Left lung (tissue), 10 donors: Measurements from ENCODE around the gene IL11. TPM values are rescaled to one million over a fixed set of nuclear protein-coding genes. Genes with fewer than 3 reads are reported as not detected.

Experiments used
- ATAC-seq: fragments of 200-7000 bp; cut with Tn5 transposase; one replicate; pipeline ENCODE4 v1.9.1; 2020; ENCODE audit warnings: moderate library complexity
- DNase-seq, 4 donors: peaks; one replicate each; pipeline ENCODE4 v3.0.0-alpha.2; 2013 to 2020
- H3K27ac ChIP-seq, 2 donors: fragments of 200-600 bp; sonication (generic) in 1 of 2; one replicate each; pipeline versions ENCODE4 v1.5.0 to v1.8.0; 2020 to 2021
- H3K27me3 ChIP-seq, 2 donors: fragments of 200-600 bp; sonication (generic) in 1 of 2; one replicate each; pipeline versions ENCODE4 v1.5.0 to v1.8.0; 2020 to 2021
- H3K36me3 ChIP-seq, 2 donors: fragments of 200-600 bp; sonication (generic) in 1 of 2; one replicate each; pipeline versions ENCODE4 v1.5.0 to v1.8.0; 2020 to 2021
- H3K4me1 ChIP-seq, 2 donors: fragments of 200-600 bp; one replicate each; pipeline ENCODE4 v1.8.0; 2021
- H3K4me3 ChIP-seq, 2 donors: fragments of 200-600 bp; sonication (generic) in 1 of 2; one replicate each; pipeline versions ENCODE4 v1.5.0 to v1.8.0; 2020 to 2021; ENCODE audit warnings: mild to moderate bottlenecking in 1 of 2
- H3K9me3 ChIP-seq, 2 donors: fragments of 200-600 bp; sonication (generic) in 1 of 2; one replicate each; pipeline versions ENCODE4 v1.5.0 to v1.8.0; 2020 to 2021
- CTCF ChIP-seq, 2 donors: fragments of 200-600 bp; sonication (generic) in 1 of 2; IDR thresholded peaks; one replicate each; pipeline versions ENCODE4 v1.5.0 to v1.8.0; 2021; ENCODE audit warnings: antibody characterized with exemption in 2 of 2
- intact Hi-C, 2 donors: fragments of 100-400 bp; cut with DNase I; formaldehyde crosslinking; loops; one replicate each; pipeline versions ENCODE4 v1.11.2 to v1.14.2; 2022
- polyA plus RNA-seq, 6 donors: library from polyadenylated mRNA; unstranded; fragments of 120-200 nt; gene quantifications; one replicate each; pipeline ENCODE4 v1.2.1, GENCODE V29; 2013; ENCODE audit not compliant: insufficient read length in 6 of 6
- total RNA-seq, 2 donors: library from RNA; stranded (reverse); fragmentation: NEBNext Ultra II Directional; extraction: Animal tissue kit (Norgen Biotek cat#: 25700); gene quantifications; one replicate each; pipeline ENCODE4 v1.2.1, GENCODE V29; 2021
- donor health status: DM: no; HTN: yes; CAD: no.
- donor health status: DM: no; HTN: no; CAD: no.

Gene IL11
- total and polyA plus RNA-seq, 8 donors: 0.10 to 0.90 (median 0.42) TPM

- Histone ChIP-seq H3K27ac (no peak overlapping the region), H3K4me1 (peaks cover 19 to 34% of the 10 kb centered on the region in 2 donors), H3K27me3 (peaks cover 0 to 5% of the 10 kb centered on the region in 2 donors), H3K9me3 (no peaks in the 10 kb centered on the region), H3K36me3 (peaks cover 0 to 12% of the 10 kb centered on the region in 2 donors), H3K4me3 (peak overlapping the region in 1 of 2 donors; percentile 91)
- DNase-seq: no peak
- intact Hi-C loops: loop anchor here in 1 of 2 donors (10.0 kb wide), 1 partner anchor 78 kb away; no protein-coding TSS in a partner anchor
- TF ChIP-seq CTCF (IDR thresholded peaks at IDR 0.05): no peak
- no peak for ATAC-seq
These were observed 12.3 kb upstream of the IL11 start for GRCh38 chr19:55382522-55383054.

DNA sequence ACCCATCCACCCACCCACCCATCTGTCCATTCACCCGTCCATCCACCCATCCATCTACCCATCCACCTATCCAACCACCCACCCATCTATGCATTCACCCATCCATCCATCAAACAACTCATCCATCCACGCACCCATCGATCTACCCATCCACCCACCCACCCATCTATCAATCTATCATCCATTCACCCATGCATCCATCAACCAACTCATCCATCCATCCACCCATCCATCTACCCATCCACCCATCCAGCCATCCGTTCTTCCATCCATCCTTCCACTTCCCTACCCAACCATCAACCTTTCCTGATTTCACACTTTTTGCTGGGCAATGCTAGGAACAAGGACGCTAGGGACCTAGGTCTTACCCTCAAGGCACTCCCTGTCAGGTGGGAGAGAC is 11.8 kb upstream of the IL11 start:
- no peak overlapping the region for H3K27ac ChIP-seq
- no peaks in the 10 kb centered on the region for H3K9me3 ChIP-seq
- ATAC-seq: no peak
- peaks cover 13 to 28% of the 10 kb centered on the region in 2 donors for H3K4me1 ChIP-seq
- H3K36me3 ChIP-seq: peaks cover 0 to 6% of the 10 kb centered on the region in 2 donors
- intact Hi-C loops: loop anchor here in 1 of 2 donors (10.0 kb wide), 1 partner anchor 77 kb away; no protein-coding TSS in a partner anchor
- peaks cover 0 to 11% of the 10 kb centered on the region in 2 donors for H3K27me3 ChIP-seq
- H3K4me3 ChIP-seq: no peak overlapping the region
- DNase-seq: no peak
- TF ChIP-seq CTCF (IDR thresholded peaks at IDR 0.05): no peak

DNA sequence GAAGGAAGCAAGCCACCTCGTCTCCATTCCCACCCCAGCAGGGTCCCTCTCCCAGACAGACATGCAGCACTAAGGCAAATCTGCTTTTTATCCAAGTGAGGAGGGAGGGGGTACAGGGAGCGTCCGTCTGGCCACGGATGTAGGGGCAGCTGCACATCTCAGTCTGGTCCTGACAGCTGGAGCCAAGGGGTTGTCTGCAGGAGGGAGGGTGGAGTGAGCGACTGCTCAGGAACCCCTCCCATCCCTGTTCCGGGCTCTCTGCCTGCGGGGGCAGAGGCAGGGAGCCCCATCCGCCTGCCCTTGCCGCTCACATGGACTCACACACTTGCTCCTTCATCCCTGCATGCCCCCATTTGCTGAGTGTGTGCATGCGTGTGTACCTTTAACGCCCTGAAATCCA is 8.9 kb upstream of the IL11 start:
- no peak overlapping the region for H3K27ac ChIP-seq
- no peak overlapping the region for H3K4me3 ChIP-seq
- TF ChIP-seq CTCF (IDR thresholded peaks at IDR 0.05): no peak
- peaks cover 3 to 11% of the 10 kb centered on the region in 2 donors for H3K4me1 ChIP-seq
- H3K9me3 ChIP-seq: no peaks in the 10 kb centered on the region
- ATAC-seq (no peak), DNase-seq (no peak)
- H3K27me3 ChIP-seq: peaks cover 5 to 38% of the 10 kb centered on the region in 2 donors
- H3K36me3 ChIP-seq: no peaks in the 10 kb centered on the region
- intact Hi-C loops: no loop called here

- TF ChIP-seq CTCF (IDR thresholded peaks at IDR 0.05): no peak
- Histone ChIP-seq H3K27me3 (peaks cover 9 to 53% of the 10 kb centered on the region in 2 donors), H3K4me3 (no peak overlapping the region), H3K4me1 (no peaks in the 10 kb centered on the region), H3K36me3 (no peaks in the 10 kb centered on the region), H3K9me3 (no peaks in the 10 kb centered on the region), H3K27ac (no peak overlapping the region)
- ATAC-seq: no peak
- DNase-seq: peak in 1 of 4 donors; percentile 82
- intact Hi-C loops: no loop called here
These were observed 7.3 kb upstream of the IL11 start for GRCh38 chr19:55377356-55378131.

- ATAC-seq: peak; percentile 17
- no peaks in the 10 kb centered on the region for H3K9me3 ChIP-seq
- intact Hi-C loops: no loop called here
- TF ChIP-seq CTCF (IDR thresholded peaks at IDR 0.05): no peak
- H3K27me3 ChIP-seq: peaks cover 18 to 64% of the 10 kb centered on the region in 2 donors
- no peaks in the 10 kb centered on the region for H3K4me1 ChIP-seq
- peak in 1 of 4 donors; percentile 68 for DNase-seq
- H3K4me3 ChIP-seq: no peak within 1 kb of the TSS
- H3K27ac ChIP-seq: no peak within 1 kb of the TSS
- H3K36me3 ChIP-seq: no peaks in the 10 kb centered on the region
These were observed 6.1 kb upstream of the IL11 start, which contains the start of gene TMEM190 for GRCh38 chr19:55376241-55376933. TSS of gene TMEM190 (plus strand) at chr19:55376826. CDS start at chr19:55376854, 28 bp downstream.
